Astrocyte of the spinal cord (primary cell): ENCODE measurements around the gene TENT5A.

ENCODE experiments used
- DNase-seq: peaks from one replicate; pipeline ENCODE4 v3.0.0; 2011; ENCODE audit warnings: low read depth, low spot score
- H3K4me3 ChIP-seq: 2 replicates; pipeline ENCODE4 v1.5.1; 2011; ENCODE audit warnings: low read depth, mild to moderate bottlenecking, low read length, moderate library complexity
- in situ Hi-C: cut with HindIII; loops from 2 replicates; pipeline ENCODE4 v1.10.0; 2017; ENCODE audit warnings: low sequenced_read_pairs
- TF ChIP-seq, protein P1 (sequence below): IDR thresholded peaks from 2 replicates; pipeline ENCODE4 v1.5.1; 2012; ENCODE audit warnings: low read depth, mild to moderate bottlenecking, low read length, inconsistent platforms

Gene TENT5A

DNA sequence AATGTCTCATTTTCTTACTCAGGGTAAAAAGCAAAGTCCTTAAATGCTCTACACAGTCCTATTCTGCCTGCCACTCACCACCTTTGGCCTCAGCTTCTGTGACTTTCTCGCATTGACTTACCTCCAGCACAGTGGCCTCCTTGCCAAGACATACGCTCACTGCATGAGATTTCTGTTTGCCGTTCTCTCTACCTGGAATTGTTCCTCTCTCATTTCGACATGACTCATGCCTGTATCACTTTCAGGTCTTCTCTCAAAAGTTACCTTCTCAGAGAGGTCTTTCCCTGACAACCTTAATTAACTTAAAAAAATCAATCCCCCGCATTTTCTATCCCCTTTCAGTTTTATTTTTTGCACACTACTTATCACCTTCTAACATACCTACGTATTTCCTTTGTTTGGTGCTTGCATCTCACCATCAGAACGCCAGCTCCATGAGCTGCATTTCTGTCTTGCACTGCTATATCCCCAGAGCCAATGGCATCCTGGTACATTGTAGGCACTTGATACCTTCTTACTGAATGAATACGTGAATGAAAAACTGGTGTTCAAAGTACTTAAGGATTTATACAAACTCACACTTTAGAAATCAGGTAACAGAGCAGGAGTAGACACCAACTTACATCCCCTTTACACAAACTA lies 24.5 kb downstream of the TENT5A start:
- H3K4me3 ChIP-seq = no peak overlapping the region
- in situ Hi-C loops = no loop called here
- TF ChIP-seq, protein P1, sequence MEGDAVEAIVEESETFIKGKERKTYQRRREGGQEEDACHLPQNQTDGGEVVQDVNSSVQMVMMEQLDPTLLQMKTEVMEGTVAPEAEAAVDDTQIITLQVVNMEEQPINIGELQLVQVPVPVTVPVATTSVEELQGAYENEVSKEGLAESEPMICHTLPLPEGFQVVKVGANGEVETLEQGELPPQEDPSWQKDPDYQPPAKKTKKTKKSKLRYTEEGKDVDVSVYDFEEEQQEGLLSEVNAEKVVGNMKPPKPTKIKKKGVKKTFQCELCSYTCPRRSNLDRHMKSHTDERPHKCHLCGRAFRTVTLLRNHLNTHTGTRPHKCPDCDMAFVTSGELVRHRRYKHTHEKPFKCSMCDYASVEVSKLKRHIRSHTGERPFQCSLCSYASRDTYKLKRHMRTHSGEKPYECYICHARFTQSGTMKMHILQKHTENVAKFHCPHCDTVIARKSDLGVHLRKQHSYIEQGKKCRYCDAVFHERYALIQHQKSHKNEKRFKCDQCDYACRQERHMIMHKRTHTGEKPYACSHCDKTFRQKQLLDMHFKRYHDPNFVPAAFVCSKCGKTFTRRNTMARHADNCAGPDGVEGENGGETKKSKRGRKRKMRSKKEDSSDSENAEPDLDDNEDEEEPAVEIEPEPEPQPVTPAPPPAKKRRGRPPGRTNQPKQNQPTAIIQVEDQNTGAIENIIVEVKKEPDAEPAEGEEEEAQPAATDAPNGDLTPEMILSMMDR = no peak
- DNase-seq = no peak

DNA sequence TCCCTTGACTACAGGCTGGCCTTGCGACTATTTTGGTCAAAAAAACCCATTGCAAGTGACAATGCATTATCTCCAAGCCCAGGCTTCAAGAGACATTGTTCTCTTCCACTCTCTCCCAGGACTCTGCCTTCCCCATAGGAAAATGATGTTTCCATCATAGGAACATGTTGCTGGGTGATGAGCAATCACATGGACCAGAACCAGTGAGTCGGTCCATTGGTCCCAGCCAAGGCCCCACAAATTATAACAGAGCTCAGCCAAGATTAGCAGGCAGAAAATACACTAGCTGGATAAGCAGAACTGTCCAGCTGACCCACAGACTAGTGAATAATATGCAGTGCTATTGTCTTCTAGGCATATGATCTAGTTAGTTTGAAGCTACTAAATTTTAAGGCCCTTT lies 27.4 kb downstream of the TENT5A start:
- in situ Hi-C loops = no loop called here
- TF ChIP-seq, protein P1 = no peak
- H3K4me3 ChIP-seq = no peak overlapping the region
- no peak for DNase-seq

DNA sequence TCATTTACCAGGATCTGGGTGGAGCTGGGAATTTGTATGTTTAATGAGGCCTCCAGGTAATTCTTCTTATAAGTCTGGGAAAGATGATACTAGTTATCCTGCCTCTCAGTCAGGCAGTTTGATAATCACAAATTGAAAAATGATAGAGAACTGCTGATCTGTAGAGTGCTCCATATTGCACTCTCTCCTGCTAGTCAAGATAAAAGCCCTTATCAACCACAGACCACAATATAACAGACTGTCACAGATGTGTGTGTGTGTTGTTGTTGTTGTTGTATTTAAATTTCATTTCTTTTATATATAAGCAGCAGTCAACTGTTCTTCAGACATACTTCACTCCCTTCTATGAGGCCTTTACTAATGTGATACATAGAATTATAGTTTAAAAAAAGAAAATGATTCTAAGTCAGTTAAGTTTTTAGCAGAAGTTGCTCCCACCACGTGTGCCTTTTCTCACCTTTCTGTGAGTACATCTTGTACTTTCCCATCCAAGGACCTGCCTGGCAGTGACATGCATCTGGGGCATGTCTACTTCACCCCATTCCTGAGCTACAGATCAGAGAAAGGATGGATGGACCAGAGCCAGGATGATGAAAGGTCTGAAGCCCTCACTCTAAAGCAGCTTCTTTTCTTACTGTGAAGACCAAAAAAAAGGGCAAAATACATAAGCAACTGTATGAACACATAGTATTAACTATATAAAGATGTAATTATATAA lies 29.8 kb downstream of the TENT5A start:
- DNase-seq = no peak
- TF ChIP-seq, protein P1 = no peak
- in situ Hi-C loops = no loop called here
- no peak overlapping the region for H3K4me3 ChIP-seq

DNA sequence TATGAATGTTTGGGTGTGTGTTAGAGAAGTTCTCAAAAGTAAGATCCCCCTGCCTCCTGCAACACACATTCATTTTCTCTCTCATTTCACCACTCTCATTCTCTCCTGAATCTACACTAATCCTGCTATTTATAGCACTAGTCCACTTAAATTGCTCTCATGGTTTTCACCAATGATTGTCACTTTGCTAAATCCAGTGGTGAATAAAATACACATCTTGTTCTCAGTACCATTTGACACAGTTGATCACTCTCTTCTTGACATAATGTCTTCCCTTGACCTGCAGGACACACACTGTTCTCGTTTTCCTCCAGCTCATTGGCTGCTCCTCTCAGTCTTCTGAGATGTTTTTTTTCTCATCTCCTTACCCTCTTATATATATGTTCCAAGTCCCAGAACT lies 32.1 kb downstream of the TENT5A start:
- TF ChIP-seq, protein P1 = no peak
- DNase-seq = no peak
- H3K4me3 ChIP-seq = no peak overlapping the region
- in situ Hi-C loops = no loop called here

DNA sequence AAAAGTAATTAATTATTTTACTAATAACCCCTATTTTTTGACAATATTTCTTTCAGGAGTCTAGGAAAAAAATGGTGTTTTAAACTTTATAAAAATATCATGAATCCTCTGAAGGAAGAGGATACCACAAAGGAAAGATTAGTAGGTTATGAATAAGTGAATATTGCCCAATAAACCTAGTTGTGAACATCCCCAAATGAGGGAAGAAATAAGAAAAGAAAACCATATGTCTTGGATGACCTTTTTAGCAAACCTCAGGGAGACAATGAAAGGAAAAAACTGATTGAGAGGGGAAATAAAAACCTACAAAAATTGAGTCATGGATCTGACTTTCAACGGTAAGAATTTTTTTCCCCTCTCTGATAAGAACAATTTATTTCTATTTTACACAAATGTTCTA lies 34.4 kb downstream of the TENT5A start:
- in situ Hi-C loops = no loop called here
- no peak for DNase-seq
- TF ChIP-seq, protein P1 = no peak
- H3K4me3 ChIP-seq = no peak overlapping the region

DNA sequence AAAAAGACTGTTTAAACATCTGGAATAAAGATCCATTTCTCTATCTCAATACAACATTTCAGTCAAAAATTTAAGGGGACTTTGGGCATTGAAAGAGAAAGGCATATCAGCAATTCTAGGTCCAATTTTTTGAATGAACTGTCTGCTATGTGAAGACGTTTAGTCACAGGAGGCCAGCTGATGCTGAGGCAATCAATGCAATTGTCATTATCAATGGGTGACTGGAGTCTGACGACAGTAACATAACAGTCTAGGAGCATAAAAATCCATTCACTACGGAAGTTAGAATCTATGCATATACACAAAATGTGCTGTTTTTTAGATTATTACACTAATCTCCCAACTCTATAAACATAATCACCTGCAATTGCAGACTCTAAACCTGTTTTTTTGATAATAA lies 37.8 kb downstream of the TENT5A start:
- H3K4me3 ChIP-seq = no peak overlapping the region
- in situ Hi-C loops = no loop called here
- no peak for DNase-seq
- TF ChIP-seq, protein P1 = no peak
